Stimulated activated CD4-positive, alpha-beta T cell treated with anti-CD3 and anti-CD28 coated beads, Interleukin-15, amount 100 ng/mL, for 48 hours (primary cell): ENCODE data around the gene PIP5K1B.
"Not testable (repeated sequence)": the region's sequence is repeated elsewhere in the genome, so short reads cannot be mapped to it uniquely, and the experiment has no call there.

Experiments used
- DNase-seq, 2 donors: peaks; one replicate each; pipeline ENCODE4 v3.0.0-alpha.2; 2020; ENCODE audit warnings: low read depth in 2 of 2

The PIP5K1B gene

DNA sequence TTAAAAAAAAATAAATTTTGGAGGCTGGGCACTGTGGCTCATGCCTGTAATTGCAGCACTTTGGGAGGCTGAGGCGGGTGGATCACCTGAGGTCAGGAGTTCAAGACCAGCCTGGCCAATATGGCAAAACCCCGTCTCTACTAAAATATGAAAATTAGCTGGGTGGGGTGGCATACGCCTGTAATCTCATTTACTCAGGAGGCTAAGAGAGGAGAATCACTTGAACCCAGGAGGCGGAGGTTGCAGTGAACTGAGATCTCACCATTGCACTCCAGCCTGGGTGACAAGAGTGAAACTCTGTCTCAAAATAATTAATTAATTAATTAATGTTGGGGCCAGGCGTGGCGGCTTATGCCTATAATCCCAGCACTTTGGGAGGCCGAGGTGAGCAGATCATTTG is 281.9 kb downstream of the PIP5K1B start:
- not testable (repeated sequence) for DNase-seq

DNA sequence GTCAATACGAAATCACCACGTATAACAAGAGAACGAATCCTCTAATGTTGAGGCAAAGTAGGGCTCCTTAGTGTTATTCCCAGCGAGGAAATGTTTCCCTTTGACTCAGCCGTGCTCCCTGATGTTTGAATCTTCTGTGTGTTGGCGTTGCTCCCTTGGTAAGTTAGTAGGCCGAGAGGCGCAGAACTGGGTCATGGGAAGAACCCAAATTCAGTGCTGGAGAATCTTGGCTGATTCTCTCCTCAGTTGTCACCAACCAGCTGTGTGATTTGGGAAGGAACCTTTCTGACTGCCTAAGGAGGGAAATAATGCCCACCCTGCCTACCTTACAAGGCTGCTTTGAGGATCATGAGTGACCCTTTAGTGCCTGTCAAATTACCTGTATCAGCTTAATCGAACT is 286.4 kb downstream of the PIP5K1B start:
- DNase-seq, result no peak

DNA sequence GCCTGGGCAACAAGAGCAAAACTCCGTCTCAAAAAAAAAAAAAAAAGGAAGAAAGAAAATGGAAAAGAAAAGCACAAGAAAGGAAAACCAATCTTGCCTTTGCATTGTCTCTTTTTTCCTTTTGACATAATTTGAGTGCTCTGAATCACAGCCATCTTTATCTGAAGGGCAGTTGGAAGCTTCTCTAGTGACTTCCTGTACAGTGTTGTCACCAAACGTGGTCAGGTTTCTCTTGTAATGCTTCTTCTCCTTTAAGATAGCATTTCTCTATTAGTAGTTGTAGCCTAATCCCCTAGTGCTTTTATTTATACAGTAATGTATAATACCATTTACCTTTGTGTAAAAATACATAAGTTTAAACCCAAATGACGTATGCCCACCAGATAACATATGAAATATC is 290.7 kb downstream of the PIP5K1B start:
- DNase-seq, result no peak

DNA sequence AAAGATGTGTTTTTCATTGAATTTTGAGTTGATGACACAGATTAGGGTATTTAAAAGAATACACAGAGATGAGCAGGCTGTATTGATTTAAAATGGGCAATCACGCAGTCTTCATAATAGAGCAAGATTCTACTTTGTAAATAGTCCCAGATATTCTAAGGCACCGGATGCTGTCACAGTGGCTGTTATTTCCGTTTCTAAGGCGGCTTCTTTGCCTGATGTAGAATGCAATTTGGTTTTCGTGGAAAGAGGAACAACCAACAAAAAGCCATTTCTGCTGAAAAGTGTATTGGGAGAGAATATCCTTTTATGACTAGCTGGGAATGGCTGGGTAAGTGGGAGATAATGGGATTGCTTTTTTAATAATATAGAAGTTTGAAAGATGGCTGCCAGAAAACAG is 291.4 kb downstream of the PIP5K1B start:
- DNase-seq, result no peak

DNA sequence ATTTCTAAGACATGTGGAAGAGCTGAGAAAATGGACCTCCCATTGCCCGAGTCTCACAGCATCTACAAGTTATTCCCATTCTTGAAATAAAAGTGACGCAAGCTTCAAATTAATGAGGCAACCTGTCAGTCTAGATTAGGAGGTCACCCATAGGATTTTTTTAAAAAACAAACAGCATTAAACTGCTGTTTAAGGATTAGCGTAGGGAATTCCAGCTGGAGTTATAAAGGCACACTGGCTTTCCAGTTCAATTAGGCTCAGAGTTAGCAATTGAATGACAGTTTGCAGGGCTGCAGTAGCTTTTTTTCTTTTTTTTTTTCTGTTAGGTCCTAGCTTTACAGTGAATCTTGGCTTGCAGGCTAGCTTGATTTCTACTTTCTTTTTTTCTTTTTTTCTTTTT is 292.6 kb downstream of the PIP5K1B start:
- no peak for DNase-seq

DNA sequence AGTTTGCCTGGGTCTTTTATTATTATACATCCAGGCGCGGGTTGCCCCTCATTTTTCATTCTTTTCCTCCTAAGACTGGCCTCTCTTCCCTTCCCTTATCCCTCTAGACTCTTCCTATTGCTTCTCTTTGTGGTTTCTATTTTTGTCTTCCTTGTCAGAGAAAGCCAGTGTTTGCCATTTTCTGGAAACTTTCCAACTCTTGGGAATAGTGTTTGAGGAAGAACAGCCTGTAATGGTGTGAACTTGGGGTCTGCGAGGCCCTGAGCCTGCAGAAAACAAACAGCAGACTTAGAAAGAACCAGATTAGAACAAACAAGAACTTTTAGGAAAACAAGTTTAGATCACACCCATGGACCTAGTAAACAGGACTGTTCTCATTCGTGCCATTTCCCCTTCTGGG is 293.3 kb downstream of the PIP5K1B start:
- DNase-seq, result no peak

DNA sequence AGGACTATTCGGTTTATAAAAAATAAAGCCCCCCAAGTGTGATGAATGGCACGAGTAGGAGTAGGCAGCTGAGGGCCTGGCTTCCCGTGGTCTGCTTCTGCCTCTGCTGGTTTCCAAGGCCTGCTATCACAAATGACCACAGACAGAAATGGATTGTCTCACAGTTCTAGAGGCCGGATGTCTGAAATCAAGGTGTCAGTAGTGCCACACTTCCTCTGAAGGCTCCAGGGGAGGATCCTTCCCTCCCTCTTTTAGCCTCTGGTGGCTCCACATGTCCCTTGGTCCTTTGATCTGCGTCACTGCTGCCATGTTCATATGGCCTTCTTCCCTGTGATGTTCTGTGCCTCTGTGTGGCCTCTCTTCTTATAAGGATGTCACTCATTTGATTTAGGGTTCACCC is 293.8 kb downstream of the PIP5K1B start:
- DNase-seq, result no peak

DNA sequence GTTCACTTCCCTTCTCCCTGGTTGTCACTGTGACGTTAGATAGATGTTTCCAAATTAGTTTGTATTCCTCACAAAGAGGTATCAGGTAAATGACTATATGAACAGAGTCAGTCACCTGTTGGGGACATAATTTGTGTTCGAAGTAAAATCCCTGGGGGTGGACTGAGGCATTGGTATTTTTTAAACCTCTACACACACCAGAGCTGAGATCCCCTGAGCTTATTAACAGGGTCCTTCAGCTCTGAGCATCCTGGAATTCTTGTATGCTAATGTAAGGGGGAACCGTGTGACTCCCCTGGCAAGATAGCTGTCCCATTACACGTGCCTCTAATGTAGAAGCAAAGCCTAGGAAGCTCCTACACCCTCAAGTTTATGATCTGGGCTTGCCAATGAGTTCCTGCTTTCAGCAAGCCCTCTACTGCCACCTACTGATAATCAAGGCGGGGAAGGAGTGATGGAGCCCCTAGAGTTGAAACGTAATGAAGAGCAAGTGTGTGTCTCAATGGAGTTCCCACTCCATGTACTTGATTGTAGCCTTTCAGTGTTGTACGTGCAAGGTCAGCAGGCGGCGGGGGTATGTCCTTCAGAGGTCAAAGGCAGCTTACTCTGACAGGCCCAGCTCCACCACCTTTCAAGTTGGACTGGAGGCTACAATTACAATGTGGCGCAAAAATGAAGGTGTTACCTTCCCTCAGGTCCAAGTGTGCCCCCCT is 294.5 kb downstream of the PIP5K1B start:
- DNase-seq, result peak; percentile 30 to 60

DNA sequence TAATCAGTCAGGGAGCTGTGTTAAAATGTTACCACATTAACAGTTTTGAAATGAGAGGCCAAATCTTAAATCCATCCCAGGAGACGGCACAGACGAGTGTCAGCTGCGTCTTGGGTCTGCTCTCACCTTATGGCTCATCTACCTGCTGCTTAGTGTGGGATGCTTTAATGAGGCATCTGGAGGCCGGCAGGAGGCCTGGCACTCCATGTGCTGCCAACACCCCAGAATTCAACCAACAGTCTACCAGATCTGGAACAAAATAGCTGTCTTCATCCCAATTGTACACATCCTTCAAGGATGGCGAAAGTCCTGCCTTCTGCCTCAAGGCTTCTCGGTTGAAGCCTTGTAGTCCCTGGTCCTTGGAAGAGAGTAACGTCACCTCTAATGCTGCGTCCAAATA is 296.9 kb downstream of the PIP5K1B start:
- no peak for DNase-seq

DNA sequence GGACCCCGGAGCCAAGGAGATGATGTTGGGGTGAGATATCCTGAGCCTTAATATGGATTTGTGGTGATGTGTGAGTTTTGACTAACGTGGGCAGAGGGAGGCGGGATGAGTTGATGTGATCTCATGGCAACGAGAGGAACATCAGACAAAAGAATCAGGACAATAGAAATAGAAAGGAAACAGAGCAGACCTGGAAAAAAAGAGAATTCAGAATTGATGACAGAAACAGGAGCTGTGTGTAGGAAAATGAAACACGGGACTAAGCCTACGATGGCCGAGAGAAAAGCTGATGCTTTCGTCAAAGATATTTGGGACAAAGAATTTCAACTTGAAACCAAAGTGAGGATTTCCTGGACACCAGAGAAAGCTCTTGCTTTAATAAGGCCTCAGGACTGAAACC is 298.0 kb downstream of the PIP5K1B start:
- no peak for DNase-seq

DNA sequence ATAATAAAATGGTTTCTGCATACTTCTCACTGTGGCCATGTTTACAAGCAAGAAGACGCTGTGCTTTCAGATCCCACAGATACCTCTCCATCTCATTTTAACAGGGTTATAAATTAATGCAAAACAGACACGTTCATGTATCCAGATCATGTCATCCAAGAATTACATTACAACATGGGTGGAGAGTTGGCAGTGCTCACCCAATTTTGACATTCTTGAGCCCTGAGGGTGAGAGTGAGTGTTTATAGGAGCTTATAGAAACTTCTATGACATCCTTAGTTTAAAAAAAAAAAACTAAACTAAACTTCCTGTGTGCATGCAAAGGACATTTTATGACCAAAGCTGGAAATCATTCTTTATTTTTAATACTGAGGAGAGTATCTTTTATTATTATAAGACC is 299.8 kb downstream of the PIP5K1B start:
- DNase-seq, result no peak

DNA sequence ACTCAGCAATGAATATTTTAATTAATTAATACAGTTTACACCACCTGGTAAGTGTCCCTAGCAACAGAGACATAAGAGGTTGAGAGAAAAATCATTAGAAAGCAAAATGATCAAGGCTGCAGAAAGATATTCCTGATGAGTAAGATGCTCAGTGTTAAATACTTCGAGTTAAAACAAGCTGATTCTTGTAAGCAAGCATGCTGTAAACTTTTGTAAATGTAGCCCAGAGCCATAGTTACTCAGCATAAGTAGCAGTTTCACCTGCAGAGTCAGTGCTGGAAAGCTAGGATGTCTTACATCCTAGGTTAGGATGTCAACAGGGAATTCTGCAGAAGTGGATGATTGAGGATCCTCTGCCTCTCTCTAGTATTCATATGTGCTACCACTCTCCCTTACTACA is 304.7 kb downstream of the PIP5K1B start:
- DNase-seq, result no peak

DNA sequence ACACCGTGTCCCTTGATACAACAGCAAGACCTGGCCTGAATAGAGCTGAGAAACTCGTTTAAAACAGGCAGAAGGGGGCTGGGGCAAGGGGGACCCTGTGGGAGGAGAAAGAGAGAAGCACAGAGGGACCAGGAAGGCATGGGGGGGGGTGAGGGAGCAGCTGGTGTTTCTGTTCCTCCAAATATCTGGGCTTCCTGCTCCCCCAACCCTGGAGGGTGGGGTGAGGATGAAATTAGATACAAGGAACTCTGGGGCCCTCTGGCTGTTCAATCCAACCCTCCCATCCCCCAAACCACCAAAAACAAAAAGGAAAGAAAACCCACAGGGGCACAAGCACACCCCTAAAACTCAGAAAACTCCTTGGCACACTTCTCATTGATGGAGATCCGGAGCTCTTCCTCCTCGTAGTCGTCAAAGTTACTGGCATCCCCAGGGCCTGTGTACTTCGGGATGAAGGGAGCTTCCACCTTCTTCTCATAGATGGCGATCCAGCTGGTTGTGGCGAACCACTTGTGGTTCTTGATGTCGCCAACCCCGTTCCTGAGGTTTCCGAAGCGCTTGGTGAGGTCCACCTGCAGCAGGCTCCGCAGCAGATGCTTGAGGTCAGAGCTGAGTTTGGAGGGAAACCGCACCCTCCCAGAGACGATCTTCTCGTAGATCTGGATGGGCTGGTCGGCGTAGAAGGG is 307.8 kb downstream of the PIP5K1B start:
- DNase-seq, result no peak

DNA sequence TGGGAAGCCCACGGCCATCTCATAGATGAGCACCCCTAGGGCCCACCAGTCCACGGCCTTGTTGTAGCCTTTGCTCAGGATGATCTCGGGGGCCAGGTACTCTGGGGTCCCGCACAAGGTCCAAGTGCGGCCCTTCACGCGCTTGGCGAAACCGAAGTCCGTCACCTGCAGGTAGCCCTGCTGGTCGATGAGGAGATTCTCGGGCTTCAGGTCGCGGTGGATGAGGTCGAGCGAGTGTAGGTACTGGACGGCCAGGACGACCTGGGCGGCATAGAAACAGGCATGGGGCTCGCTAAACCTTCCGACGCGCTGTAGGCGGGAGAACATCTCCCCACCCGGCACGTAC is 308.3 kb downstream of the PIP5K1B start:
- DNase-seq, result no peak

DNA sequence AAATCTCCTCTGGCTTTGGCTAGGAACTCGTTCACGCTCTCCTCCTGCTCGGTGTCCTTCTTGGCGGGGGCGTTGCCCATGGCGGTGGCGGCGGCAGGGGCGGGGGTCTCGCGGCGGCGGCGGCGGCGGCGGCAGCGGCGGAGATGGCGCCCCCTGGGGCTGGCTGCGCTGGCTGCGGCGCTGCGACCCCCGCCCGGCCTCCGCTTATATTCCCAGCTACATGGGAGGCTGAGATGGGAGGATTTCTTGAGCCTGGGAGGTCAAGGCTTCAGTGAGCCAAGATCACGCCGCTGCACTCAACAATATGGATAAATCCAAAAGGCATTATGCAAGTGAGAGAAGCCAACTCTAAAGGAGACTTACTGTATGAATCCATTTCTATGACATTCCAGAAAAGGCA is 309.0 kb downstream of the PIP5K1B start, which contains the start of gene PRKACG:
Gene PRKACG (minus strand): TSS at position 101 of the 400 bp plus-strand sequence. CDS start 21 bp downstream, at position 80.
- no peak for DNase-seq

DNA sequence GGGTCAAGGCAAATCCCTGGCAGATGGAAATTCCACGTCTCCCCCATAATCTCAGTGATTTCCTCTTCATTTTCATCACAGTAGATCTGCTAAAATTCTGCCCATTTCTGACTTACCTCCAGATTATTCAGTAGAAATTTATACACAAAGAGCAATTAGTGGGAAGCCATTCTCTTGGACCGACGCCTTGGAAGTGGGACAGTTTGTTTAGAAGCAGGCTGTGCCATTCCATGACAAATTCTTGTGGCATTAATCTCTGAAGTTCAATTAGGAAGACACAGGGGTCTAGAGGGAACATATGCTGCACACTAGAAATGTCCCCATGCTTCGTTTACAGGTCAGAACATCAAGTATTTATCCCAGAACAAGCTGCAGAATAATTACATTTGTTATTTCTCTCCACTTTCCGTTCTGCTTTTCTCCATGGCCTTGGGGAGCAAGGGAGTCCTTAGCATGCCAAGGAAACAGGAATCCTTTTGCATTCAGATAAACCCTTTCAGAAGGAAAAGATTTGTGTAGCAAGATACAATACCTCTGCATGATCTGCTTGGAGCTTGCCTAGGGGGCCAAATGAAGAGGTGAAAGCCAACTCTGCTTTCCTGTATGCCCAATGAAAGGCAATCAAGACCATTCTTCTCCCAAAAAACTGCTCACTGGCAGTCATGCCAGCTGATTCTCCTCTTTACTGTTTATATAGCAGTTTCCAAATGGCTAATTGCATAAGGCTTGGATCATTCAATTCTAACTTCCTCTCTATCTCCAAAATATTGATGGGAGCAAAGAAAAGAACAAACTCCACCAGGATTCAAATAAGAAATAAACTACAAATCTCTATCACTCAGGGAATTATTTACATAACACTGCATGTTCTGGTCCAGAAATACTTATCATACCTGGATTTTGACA is 311.4 kb downstream of the PIP5K1B start:
- no peak for DNase-seq

DNA sequence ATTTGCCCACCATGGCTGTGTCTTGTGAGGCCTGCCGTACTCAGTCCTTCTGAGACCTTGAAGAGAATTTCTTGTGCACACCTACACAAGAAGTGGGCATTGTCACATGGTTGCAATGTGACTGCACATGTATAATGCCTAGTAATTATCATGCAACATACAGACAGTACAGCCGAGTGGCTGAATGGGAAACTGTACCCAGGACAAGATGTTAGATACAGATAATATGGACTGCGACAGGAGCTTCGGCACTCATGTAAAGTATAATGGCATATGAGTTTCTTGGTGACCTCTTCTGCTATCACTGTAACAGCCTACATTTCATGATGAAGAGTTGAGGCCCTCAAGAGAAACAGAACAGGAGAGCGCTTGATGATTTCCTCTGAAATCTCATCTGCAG is 313.7 kb downstream of the PIP5K1B start:
- DNase-seq, result no peak

DNA sequence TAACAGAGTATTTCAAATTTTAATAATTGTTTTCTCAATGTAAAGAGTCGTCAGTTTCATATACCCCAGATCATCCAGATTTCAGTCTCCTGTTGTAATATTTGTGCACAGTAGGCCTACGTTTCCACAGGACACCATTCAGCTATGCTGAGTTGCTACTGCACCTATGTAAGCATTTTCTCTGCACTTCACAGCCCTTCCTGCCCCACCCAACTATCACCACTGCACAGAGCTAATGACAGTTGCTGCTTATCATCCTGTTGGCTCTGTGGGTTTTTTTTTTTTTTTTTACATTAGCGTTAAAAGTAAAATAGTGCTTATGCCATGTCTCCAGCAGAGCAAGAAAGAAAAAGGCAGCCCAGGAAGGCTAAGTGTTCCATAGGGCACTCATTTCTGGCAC is 314.8 kb downstream of the PIP5K1B start:
- DNase-seq, result no peak

DNA sequence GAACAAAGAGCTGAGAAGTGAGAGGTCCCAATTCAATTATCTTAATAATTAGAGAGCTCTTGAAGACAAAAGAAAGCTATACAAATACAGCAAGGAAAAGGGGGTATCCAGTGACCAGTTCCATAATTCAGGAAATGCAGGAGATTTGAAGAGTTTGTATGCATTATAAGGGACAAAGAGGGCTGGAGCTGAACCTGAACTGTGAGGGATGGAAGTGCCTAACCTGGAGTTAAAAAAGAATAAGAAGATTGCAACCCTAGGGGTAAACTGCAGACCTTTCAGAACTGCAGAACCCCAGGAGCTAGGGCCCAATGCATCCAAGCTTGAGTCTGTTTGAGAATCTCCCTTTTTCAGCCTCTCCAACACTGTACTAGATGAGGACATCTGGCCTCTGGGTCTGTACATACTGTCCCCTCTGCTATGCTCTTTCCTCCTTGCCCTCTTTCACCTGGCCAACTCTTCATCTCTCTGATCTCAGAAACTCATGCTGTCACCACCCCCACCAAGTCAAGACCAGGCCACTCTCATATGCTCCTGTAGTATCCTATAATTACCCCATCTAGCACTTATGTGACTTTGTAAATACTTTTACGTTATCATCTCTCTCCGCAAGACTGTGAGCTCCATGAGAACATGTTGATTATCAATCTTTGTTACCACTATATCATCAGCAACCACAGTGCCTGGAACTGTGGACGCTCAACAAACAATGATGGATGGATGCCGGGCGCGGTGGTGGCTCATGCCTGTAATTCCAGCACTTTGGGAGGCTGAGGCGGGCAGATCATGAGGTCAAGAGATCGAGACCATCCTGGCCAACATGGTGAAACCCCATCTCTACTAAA is 315.5 kb downstream of the PIP5K1B start:
- no peak for DNase-seq

DNA sequence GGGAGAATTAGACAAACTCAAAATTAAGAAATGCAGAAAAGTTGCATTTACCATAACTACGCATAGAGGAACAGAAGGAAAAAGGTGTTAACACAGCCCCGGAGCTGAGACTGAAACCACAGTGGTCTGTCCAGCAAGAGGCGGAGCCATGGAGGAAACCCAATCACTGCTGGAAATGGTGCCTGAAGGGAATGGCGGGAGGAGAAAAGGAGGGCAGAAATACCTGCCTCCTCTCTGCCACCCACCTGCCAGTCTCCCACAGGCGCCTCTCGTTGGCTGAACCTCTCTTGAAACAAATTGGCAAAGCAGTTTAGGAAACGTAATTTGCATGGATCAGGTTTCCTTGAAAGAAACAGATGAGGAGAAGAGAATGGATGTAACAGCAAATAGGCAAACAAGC is 318.6 kb downstream of the PIP5K1B start:
- DNase-seq, result no peak

DNA sequence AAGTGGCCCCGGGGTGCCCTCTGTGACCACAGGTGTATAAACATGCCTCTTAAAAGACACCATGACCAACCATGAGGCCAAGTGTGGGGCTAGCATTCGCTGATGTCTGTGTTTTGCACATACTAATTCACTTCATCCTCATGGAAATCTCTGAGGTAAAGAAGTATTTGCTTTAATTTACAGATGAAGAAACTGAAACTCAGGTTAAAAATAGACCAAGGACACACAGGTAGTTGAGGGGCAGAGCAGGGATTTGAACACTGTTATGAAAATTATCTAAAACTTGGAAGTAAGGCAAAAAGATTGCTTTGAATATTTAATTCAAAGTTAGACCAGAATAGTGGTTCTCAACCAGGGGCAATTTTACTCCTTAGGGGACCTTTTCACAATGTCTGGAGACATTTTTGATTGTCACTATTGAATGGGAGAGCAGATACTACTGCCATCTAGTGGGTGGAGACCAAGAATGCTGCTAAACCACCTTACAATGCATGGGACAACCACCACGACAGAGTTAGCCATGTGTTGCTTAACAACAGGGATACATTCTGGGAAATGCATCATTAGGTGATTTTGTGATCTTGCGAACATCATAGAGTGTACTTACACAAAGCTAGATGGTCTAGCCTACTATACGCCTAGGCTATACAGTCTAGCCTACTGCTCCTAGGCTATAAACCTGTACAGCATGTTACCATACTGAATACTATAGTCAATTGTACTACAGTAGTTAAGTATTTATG is 322.5 kb downstream of the PIP5K1B start:
- DNase-seq, result peak in 1 of 2 donors; percentile 29
